GM23248 (cell line): ENCODE data around the gene SLC1A6.

Experiments used
- EZH2 ChIP-seq: fragments of 200-600 bp; sonication (generic); IDR thresholded peaks from 2 replicates; pipeline ENCODE4 v1.6.1; 2018; ENCODE audit warnings: antibody characterized with exemption, mild to moderate bottlenecking; ENCODE audit not compliant: insufficient read depth, poor library complexity, severe bottlenecking
- EZH2phosphoT487 ChIP-seq: fragments of 200-600 bp; sonication (generic); IDR thresholded peaks from 2 replicates; pipeline ENCODE4 v1.6.1; 2018; ENCODE audit warnings: antibody characterized with exemption, moderate library complexity, mild to moderate bottlenecking, low read depth; ENCODE audit not compliant: insufficient read depth

DNA sequence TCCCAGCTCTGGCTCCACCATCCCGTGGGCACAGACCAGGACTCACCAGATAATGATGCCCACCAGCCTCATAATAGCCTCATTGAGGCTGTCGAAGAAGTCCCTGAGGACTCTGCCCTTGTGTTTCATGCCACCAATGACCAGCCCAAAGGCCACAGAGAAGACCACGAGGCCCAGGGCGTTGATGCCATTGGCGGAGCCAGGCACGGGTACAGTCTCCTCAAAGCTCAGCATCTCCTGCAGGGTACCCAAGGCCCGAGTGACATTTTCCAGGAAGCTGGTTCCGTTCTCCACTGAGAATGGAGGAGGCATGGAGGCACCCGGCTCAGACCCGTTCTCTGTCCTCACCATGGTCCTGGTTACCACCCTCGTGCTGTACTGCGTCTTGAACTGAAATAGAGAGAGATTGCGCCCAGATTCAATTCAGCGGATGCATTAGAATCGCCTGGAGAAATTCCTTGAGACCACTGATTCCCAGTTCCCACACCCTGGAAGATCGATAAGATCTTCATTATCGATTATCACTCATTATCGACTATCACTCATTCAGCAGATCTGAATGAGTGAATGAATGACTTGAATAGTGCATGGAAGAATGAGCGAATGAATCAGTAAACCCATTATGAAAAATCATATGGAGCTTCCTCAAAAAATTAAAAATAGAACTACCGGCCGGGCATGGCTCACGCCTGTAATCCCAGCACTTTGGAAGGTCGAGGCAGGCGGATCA lies 17.5 kb downstream of the SLC1A6 start:
- TF ChIP-seq EZH2phosphoT487 (no peak), EZH2 (no peak)
